MCF 10A (cell line): ENCODE results near the gene C1QTNF3. TPM values are rescaled to one million over a fixed set of nuclear protein-coding genes. Genes with fewer than 3 reads are reported as not detected.

Experiments used
- BruUV-seq: library from RNA; stranded (reverse); fragments of 400-500 nt; replicated peaks from 2 replicates; lab custom pipeline; 2021; lab: Mats Ljungman, UMichigan
- CTCF ChIA-PET: fragments of 300-600 bp; sonication (Branson Sonifier 250); formaldehyde crosslinking; extraction: SDS; loops from one replicate; lab custom pipeline; 2021; ENCODE audit warnings: antibody characterized with exemption, inconsistent platforms; lab: Yijun Ruan, JAX
- POLR2A ChIA-PET: fragments of 300-600, 350-650 bp; sonication (Branson Sonifier 250); formaldehyde crosslinking; extraction: SDS; loops from one replicate; lab custom pipeline; 2020; ENCODE audit warnings: antibody characterized with exemption, inconsistent platforms; lab: Yijun Ruan, JAX
- DNase-seq: peaks from one replicate; pipeline ENCODE4 v3.0.0-alpha.2; 2018; ENCODE audit not compliant: unreplicated experiment
- H3K27ac Mint-ChIP-seq: one replicate; pipeline ENCODE4 v1.8.0; 2022; ENCODE audit warnings: mild to moderate bottlenecking, low read depth, mixed read lengths; ENCODE audit not compliant: unreplicated experiment
- H3K27me3 Mint-ChIP-seq: one replicate; pipeline ENCODE4 v1.8.0; 2022; ENCODE audit warnings: mixed read lengths; ENCODE audit not compliant: insufficient read depth, unreplicated experiment
- H3K36me3 Mint-ChIP-seq: one replicate; pipeline ENCODE4 v1.8.0; 2022; ENCODE audit warnings: mild to moderate bottlenecking, moderate library complexity, mixed read lengths; ENCODE audit not compliant: insufficient read depth, unreplicated experiment
- H3K4me1 Mint-ChIP-seq: one replicate; pipeline ENCODE4 v1.8.0; 2022; ENCODE audit warnings: mixed read lengths; ENCODE audit not compliant: insufficient read depth, unreplicated experiment
- H3K4me3 Mint-ChIP-seq: one replicate; pipeline ENCODE4 v1.8.0; 2022; ENCODE audit warnings: mild to moderate bottlenecking, moderate library complexity, mixed read lengths; ENCODE audit not compliant: unreplicated experiment
- H3K9me3 Mint-ChIP-seq: one replicate; pipeline ENCODE4 v1.8.0; 2022; ENCODE audit warnings: mixed read lengths; ENCODE audit not compliant: unreplicated experiment
- intact Hi-C: fragments of 100-400 bp; cut with micrococcal nuclease; formaldehyde crosslinking; loops from 2 replicates; pipeline ENCODE4 v1.14.1; 2022
- total RNA-seq: library from RNA; stranded (reverse); gene quantifications from 2 replicates; pipeline ENCODE4 v1.2.3, GENCODE V29; 2022
- TF ChIP-seq, protein P1 (sequence below): fragments of 200-600 bp; IDR thresholded peaks from one replicate; pipeline ENCODE4 v1.8.0; 2022; ENCODE audit warnings: antibody characterized with exemption, mild to moderate bottlenecking; ENCODE audit not compliant: unreplicated experiment

Gene C1QTNF3
- total RNA-seq, 1 experiment from 2014 or later = 0.49 TPM

DNA sequence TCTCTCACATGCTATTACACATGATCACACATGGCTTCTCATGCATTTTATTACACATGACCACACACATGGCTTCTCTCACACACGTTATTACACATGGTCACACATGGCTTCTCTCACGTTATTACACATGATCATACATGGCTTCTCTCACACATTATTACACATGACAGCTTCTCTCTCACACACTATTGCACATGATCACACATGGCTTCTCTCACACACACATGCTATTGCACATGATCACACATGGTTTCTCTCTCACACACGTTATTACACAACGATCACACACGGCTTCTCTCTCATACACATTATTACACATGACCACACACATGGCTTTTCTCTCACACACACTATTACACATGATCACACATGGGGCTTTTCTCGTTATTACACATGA lies 57.6 kb downstream of the C1QTNF3 start:
- Mint-ChIP-seq H3K4me3 (no peak overlapping the region), H3K4me1 (no peaks in the 10 kb centered on the region), H3K27me3 (no peaks in the 10 kb centered on the region), H3K27ac (no peak overlapping the region), H3K36me3 (peaks cover 23% of the 10 kb centered on the region), H3K9me3 (no peaks in the 10 kb centered on the region)
- BruUV-seq = no TSS peak
- TF ChIP-seq, protein P1, sequence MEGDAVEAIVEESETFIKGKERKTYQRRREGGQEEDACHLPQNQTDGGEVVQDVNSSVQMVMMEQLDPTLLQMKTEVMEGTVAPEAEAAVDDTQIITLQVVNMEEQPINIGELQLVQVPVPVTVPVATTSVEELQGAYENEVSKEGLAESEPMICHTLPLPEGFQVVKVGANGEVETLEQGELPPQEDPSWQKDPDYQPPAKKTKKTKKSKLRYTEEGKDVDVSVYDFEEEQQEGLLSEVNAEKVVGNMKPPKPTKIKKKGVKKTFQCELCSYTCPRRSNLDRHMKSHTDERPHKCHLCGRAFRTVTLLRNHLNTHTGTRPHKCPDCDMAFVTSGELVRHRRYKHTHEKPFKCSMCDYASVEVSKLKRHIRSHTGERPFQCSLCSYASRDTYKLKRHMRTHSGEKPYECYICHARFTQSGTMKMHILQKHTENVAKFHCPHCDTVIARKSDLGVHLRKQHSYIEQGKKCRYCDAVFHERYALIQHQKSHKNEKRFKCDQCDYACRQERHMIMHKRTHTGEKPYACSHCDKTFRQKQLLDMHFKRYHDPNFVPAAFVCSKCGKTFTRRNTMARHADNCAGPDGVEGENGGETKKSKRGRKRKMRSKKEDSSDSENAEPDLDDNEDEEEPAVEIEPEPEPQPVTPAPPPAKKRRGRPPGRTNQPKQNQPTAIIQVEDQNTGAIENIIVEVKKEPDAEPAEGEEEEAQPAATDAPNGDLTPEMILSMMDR = no peak
- POLR2A ChIA-PET = no interaction called here
- DNase-seq = no peak
- CTCF ChIA-PET = interaction anchor here (3.0 kb wide), 1 partner anchor 12 kb away, joined by 9 read pairs; no protein-coding TSS in a partner anchor
- intact Hi-C loops = no loop called here

GRCh38 chr5:33984671-33985124 lies 58.3 kb downstream of the C1QTNF3 start, which contains the start of gene SLC45A2:
SLC45A2 (minus strand) TSS chr5:33984693; CDS start chr5:33984583, 110 bp downstream.
- H3K27ac Mint-ChIP-seq = no peak within 1 kb of the TSS
- ChIA-PET POLR2A (no interaction called here), CTCF (interaction anchor here (3.0 kb wide), 1 partner anchor 13 kb away, joined by 9 read pairs; no protein-coding TSS in a partner anchor)
- no peaks in the 10 kb centered on the region for H3K9me3 Mint-ChIP-seq
- H3K27me3 Mint-ChIP-seq = no peaks in the 10 kb centered on the region
- BruUV-seq = no TSS peak
- no peak within 1 kb of the TSS for H3K4me3 Mint-ChIP-seq
- DNase-seq = no peak
- H3K36me3 Mint-ChIP-seq = peaks cover 23% of the 10 kb centered on the region
- TF ChIP-seq, protein P1 = no peak
- intact Hi-C loops = no loop called here
- H3K4me1 Mint-ChIP-seq = no peaks in the 10 kb centered on the region

DNA sequence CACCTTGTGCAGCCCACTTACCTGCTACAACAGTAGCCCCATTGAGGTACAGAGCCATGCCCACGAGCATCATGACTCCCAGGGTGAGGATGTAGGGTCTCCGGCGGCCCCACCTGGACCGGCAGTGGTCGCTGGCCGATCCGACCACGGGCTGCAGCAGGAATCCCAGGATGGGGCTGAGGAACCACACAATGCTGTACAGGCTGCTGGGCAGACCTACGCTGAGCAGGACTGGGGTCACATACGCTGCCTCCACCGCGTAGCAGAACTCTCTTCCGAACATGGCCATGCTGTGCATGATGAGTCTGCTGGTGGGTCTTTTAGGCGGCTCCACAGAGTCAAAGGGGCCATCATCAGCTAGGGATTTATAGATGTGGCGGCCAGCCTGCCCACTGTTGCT lies 58.8 kb downstream of the C1QTNF3 start:
- H3K36me3 Mint-ChIP-seq = peaks cover 18% of the 10 kb centered on the region
- TF ChIP-seq, protein P1 = no peak
- no peaks in the 10 kb centered on the region for H3K27me3 Mint-ChIP-seq
- ChIA-PET CTCF (interaction anchor here (3.0 kb wide), 1 partner anchor 13 kb away, joined by 9 read pairs; no protein-coding TSS in a partner anchor), POLR2A (no interaction called here)
- no peak overlapping the region for H3K4me3 Mint-ChIP-seq
- no peak overlapping the region for H3K27ac Mint-ChIP-seq
- no peaks in the 10 kb centered on the region for H3K4me1 Mint-ChIP-seq
- BruUV-seq = no TSS peak
- intact Hi-C loops = no loop called here
- no peaks in the 10 kb centered on the region for H3K9me3 Mint-ChIP-seq
- no peak for DNase-seq

- Mint-ChIP-seq H3K4me1 (no peaks in the 10 kb centered on the region), H3K4me3 (no peak overlapping the region), H3K27ac (no peak overlapping the region), H3K36me3 (no peaks in the 10 kb centered on the region), H3K27me3 (no peaks in the 10 kb centered on the region), H3K9me3 (no peaks in the 10 kb centered on the region)
- peak; percentile 56 for DNase-seq
- BruUV-seq = no TSS peak
- CTCF ChIA-PET = interaction anchor here (0.6 to 2.5 kb wide), 7 partner anchors 11 to 1895 kb away, joined by 3 to 9 read pairs (median 4); no protein-coding TSS in a partner anchor
- TF ChIP-seq, protein P1 = no peak
- intact Hi-C loops = no loop called here
- POLR2A ChIA-PET = interaction anchor here (0.9 to 2.0 kb wide), 2 partner anchors 10 to 26 kb away, joined by 3 to 5 read pairs; partner anchors contain the start of gene AMACR
Measured at GRCh38 chr5:33981408-33982162, 61.4 kb downstream of the C1QTNF3 start.
